Colonic mucosa (tissue), 4 donors: Measurements from ENCODE around the gene EPHA2. TPM values are rescaled to one million over a fixed set of nuclear protein-coding genes. Genes with fewer than 3 reads are reported as not detected.

Experiments
- DNase-seq: peaks from one replicate; pipeline ENCODE4 v3.0.0-alpha.2; 2020
- H3K27ac ChIP-seq: fragments of 200-600 bp; one replicate; pipeline ENCODE4 v1.8.0; 2021
- H3K27me3 ChIP-seq: fragments of 200-600 bp; one replicate; pipeline ENCODE4 v1.8.0; 2021
- H3K36me3 ChIP-seq: fragments of 200-600 bp; one replicate; pipeline ENCODE4 v1.8.0; 2021
- H3K4me1 ChIP-seq: fragments of 200-600 bp; one replicate; pipeline ENCODE4 v1.8.0; 2021; ENCODE audit warnings: mild to moderate bottlenecking
- H3K4me3 ChIP-seq: fragments of 200-600 bp; one replicate; pipeline ENCODE4 v1.8.0; 2021
- H3K9ac ChIP-seq, 2 donors: one replicate each; pipeline ENCODE4 v1.7.0; 2013; ENCODE audit warnings: control low read depth in 2 of 2, low read depth in 2 of 2, low read length in 2 of 2
- H3K9me3 ChIP-seq: fragments of 200-600 bp; one replicate; pipeline ENCODE4 v1.8.0; 2021
- intact Hi-C: fragments of 100-400 bp; cut with DNase I; formaldehyde crosslinking; loops from one replicate; pipeline ENCODE4 v1.14.1; 2022
- total RNA-seq, 2 donors: library from RNA; stranded (reverse); fragmentation: NEBNext Ultra II Directional in 1 of 2; extraction: Animal tissue kit (Norgen Biotek cat#: 25700) in 1 of 2; gene quantifications; one replicate each; pipeline ENCODE4 v1.2.1, GENCODE V29; 2021
- TF ChIP-seq, protein P1 (sequence below): fragments of 200-600 bp; IDR thresholded peaks from one replicate; pipeline ENCODE4 v1.8.0; 2022; ENCODE audit warnings: antibody characterized with exemption, mild to moderate bottlenecking
- donor health status: healthy.
- donor health status: DM: no; HTN: no; CAD: no.
- donor health status: DM: no; HTN: no; CAD: no.

EPHA2 gene
- total RNA-seq, 2 donors from 2014 or later, result 15.7 to 40.8 TPM

DNA sequence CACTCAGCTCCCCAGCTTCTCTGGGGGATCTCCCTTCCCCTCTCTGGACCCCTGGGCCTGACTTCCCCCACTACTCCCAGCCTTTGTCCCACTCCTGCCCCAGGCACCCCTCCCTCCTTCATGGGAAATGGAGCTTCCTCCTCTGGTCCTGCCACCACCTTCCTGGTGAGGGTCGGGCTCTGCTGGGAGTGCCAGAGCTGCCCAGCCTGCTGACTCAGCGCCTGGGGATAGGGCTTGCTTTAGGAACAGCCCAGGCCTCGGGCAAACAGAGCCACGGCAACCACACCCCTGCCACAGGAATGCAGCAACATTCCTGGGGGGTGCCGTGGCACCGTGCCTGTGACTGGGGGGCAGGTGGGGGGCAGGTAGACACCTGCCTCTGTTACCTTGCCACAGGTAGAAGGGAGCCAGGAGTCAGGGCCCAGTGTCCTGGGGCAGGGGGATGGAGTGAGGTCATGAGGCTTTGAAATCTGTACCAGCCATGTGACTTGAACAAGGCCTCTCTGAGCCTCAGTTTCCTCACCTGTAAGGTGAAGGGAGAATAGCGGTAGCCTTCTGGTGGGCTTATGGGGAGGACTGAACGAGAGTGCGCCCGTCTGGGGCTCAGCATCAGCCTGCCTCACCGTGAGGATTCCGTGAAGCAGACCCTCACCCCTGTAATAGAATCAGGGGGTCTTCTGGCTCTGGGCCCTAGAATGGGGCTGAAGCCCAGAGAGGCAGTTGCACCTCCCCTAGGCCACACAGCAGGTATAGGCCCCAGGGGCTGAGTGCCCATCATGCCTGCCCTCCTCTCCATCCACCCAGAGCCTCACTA lies 17.8 kb upstream of the EPHA2 start:
- H3K27me3 ChIP-seq, result no peaks in the 10 kb centered on the region
- H3K9me3 ChIP-seq, result no peaks in the 10 kb centered on the region
- peak overlapping the region; percentile 93 for H3K27ac ChIP-seq
- H3K36me3 ChIP-seq, result no peaks in the 10 kb centered on the region
- H3K4me1 ChIP-seq, result peaks cover 31% of the 10 kb centered on the region
- peak; percentile 88 for DNase-seq
- H3K4me3 ChIP-seq, result no peak overlapping the region
- TF ChIP-seq, protein P1, sequence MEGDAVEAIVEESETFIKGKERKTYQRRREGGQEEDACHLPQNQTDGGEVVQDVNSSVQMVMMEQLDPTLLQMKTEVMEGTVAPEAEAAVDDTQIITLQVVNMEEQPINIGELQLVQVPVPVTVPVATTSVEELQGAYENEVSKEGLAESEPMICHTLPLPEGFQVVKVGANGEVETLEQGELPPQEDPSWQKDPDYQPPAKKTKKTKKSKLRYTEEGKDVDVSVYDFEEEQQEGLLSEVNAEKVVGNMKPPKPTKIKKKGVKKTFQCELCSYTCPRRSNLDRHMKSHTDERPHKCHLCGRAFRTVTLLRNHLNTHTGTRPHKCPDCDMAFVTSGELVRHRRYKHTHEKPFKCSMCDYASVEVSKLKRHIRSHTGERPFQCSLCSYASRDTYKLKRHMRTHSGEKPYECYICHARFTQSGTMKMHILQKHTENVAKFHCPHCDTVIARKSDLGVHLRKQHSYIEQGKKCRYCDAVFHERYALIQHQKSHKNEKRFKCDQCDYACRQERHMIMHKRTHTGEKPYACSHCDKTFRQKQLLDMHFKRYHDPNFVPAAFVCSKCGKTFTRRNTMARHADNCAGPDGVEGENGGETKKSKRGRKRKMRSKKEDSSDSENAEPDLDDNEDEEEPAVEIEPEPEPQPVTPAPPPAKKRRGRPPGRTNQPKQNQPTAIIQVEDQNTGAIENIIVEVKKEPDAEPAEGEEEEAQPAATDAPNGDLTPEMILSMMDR, result no peak
- H3K9ac ChIP-seq, result peak overlapping the region; percentile 36 to 79
- intact Hi-C loops, result no loop called here

DNA sequence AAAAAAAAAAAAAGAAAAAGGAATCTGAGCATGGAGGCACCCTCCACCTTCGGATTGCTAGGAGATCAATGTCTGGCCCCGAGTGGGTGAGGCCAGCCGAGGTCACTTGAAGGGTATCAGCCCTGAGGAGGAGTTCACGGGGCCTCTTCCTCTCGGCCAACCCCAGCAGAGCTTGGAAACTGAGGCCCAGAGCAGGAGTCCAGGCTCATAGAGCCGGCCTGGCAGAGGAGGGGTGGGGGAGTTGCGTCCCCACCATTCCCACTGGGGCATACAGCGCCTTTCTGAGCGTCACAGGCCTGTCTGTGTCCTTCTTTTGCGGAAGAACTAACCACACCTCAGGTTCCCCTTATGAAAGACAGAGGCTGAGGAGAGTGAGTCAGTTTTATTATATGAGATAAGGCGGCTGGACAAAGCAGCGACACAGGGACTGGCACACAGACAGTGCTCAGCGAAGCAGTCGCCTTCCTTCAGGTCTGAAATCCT lies 17.1 kb upstream of the EPHA2 start:
- Histone ChIP-seq H3K9ac (peak overlapping the region; percentile 30 to 79), H3K36me3 (no peaks in the 10 kb centered on the region), H3K9me3 (no peaks in the 10 kb centered on the region), H3K4me3 (no peak overlapping the region), H3K4me1 (peaks cover 35% of the 10 kb centered on the region), H3K27ac (peak overlapping the region; percentile 93), H3K27me3 (no peaks in the 10 kb centered on the region)
- intact Hi-C loops, result no loop called here
- TF ChIP-seq, protein P1, result no peak
- peak; percentile 73 for DNase-seq

DNA sequence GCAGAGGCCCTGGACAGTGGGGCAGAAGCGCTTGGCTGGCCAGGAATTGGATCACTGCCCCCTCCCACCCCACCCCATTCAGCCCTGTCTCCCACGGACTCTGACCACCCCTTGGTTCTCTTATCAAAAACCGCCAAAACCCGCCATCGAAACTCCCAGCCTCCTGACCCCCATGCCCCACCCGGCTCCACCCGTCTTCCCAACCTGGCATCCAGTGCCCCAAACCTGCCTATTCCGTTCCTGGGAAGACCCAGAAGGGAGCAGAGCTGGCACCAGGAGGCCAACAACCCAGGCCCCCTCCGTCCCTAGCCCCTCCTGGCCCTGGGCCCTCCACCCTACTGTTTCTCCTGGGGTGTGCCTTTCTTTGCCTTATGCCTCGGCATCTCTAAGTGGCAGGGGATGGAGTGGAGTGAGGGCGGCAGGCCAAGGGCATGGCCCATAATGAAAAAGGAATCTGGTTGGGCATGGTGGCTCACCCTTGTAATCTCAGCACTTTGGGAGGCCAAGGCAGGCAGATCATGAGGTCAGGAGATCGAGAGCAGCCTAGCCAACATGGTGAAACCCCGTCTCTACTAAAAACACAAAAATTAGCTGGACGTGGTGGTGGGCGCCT lies 16.5 kb upstream of the EPHA2 start:
- intact Hi-C loops, result no loop called here
- Histone ChIP-seq H3K4me3 (no peak overlapping the region), H3K27me3 (no peaks in the 10 kb centered on the region), H3K27ac (peak overlapping the region; percentile 93), H3K9me3 (no peaks in the 10 kb centered on the region), H3K9ac (peak overlapping the region in 1 of 2 donors; percentile 79), H3K36me3 (no peaks in the 10 kb centered on the region), H3K4me1 (peaks cover 39% of the 10 kb centered on the region)
- TF ChIP-seq, protein P1, result no peak
- DNase-seq, result peak; percentile 64

DNA sequence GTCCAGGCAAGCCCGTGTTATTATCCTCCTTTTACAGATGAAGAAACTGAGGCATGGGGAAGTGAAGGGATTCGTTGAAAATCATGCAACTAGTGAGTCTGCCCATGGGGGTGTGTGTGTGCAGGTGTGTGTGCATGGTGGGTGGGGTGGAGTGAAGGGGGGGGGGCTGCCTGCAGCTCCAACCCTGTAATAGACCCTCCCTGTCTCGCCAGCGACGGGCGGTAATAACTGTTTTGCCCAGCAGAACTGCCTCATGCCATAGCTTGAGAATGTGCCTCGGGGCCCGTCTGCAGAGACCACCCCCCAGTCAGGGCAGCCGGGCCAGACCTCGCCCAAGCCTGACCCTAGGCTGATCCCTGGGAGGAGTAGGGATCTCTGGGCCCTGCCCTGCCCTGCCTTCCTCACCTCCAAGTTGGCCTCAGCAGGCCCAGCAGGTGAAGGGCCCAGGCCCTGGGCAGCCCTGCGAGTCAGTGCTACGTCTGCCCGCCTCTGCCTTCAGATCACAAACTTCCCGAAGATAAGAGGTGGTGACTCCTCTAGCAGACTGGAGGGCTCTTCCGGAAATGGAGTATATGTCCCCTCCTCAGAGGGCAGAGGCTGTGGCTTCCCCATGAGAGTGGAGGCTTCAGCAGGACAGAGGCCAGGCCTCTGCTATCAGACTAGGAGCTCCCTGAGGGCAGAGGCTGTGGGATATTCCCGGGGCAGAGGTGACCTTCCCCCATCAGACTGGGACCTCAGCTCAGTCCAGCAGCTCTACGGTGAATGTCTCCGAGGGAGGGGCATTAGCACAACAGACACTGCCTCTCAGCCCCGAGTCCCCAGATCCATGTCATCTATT lies 15.7 kb upstream of the EPHA2 start:
- no peak for DNase-seq
- Histone ChIP-seq H3K27me3 (no peaks in the 10 kb centered on the region), H3K27ac (no peak overlapping the region), H3K4me1 (peaks cover 37% of the 10 kb centered on the region), H3K4me3 (no peak overlapping the region), H3K9me3 (no peaks in the 10 kb centered on the region), H3K36me3 (no peaks in the 10 kb centered on the region), H3K9ac (peak overlapping the region in 1 of 2 donors; percentile 13)
- TF ChIP-seq, protein P1, result no peak
- intact Hi-C loops, result no loop called here

DNA sequence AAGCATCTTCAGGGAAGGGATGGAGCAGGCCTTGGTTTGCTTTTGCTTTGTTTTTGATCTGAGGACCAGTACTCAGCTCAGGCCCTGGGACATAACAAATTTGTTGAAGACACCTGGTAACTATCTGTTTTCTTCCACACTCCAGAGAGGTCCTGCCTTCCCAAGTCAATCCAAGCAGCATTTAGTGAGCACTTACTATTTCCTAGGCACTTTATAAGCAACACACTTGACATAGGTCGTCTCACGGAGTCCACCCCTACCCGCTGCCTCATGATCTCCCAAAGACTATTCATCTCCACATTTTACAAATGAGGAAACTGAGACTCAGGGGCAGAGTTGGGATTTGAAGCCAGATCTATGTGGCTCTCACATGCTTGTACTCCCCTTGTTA lies 14.4 kb upstream of the EPHA2 start:
- TF ChIP-seq, protein P1, result no peak
- Histone ChIP-seq H3K9me3 (no peaks in the 10 kb centered on the region), H3K36me3 (no peaks in the 10 kb centered on the region), H3K9ac (no peak overlapping the region), H3K27ac (no peak overlapping the region), H3K4me1 (peaks cover 28% of the 10 kb centered on the region), H3K27me3 (no peaks in the 10 kb centered on the region), H3K4me3 (no peak overlapping the region)
- DNase-seq, result no peak
- intact Hi-C loops, result no loop called here
